ENCODE results near the gene CRB2. TPM values are rescaled to one million over a fixed set of nuclear protein-coding genes. Genes with fewer than 3 reads are reported as not detected.

CRB2 gene
- total and polyA plus RNA-seq, 2 donors (not counting 1 experiment from before 2014, with no cell fraction given) = 1.4 to 2.4 TPM

DNA sequence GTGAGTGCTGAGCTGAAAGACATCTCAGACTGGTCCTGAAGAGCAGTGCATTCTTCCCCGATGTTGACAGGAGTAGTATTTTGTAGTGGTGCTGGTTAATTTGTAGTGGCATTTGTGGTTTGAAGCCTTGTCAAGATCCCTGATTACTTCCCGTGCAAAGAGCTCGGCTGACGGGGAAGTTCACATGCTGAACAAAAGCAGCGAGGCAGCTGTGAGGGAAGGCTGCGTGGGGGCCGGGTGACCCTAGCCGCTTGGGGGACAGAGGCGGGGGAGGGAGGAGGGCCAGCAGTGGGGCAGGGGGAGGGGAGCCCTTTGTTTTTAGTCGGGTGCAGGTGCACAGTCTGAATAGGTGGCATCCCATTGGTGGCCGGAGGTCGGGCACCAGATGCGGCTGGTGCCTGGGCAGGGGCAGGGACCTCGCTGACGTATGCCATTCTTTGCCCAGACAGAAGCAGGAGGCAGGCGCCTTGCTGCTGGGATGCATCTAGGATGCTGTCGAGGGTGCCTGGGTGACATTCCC, 64.7 kb downstream of the CRB2 start:
- Histone ChIP-seq H2AFZ (ENCODE audit: insufficient read depth, low read depth, low read length, poor library complexity, severe bottlenecking) (no peak overlapping the region), H3K9ac (ENCODE audit: low read length) (no peak overlapping the region), H3K4me2 (replicated peaks; ENCODE audit: low read depth, low read length, poor library complexity, severe bottlenecking) (no peak overlapping the region), H3K9me3 (ENCODE audit: control extremely low read depth in 1 of 3, control insufficient read depth in 2 of 3, insufficient read depth in 1 of 3, low read length in 2 of 3) (no peaks in the 10 kb centered on the region), H3K4me1 (ENCODE audit: control insufficient read depth in 2 of 2, insufficient read depth in 2 of 2, low read length in 2 of 2) (no peaks in the 10 kb centered on the region), H4K20me1 (ENCODE audit: control insufficient read depth, insufficient read depth, low read length, poor library complexity, severe bottlenecking) (no peaks in the 10 kb centered on the region), H3K79me2 (ENCODE audit: control insufficient read depth, insufficient read depth, low read length) (no peaks in the 10 kb centered on the region), H3K36me3 (replicated peaks in 1 of 2; ENCODE audit: control extremely low read depth in 1 of 2, control insufficient read depth in 1 of 2, extremely low read depth in 1 of 2, insufficient read depth in 2 of 2, low read length in 1 of 2) (peaks cover 0 to 14% of the 10 kb centered on the region in 2 experiments), H3K27me3 (replicated peaks in 1 of 4; ENCODE audit: control extremely low read depth in 1 of 4, control insufficient read depth in 3 of 4, insufficient read depth in 4 of 4, low read length in 3 of 4) (no peaks in the 10 kb centered on the region), H3K27ac (ENCODE audit: low read length in 2 of 2) (no peak overlapping the region), H3K4me3 (ENCODE audit: control extremely low read depth in 1 of 5, extremely low read depth in 1 of 5, insufficient read depth in 1 of 5, low read depth in 2 of 5, low read length in 4 of 5) (no peak overlapping the region)
- H3K27ac Mint-ChIP-seq = no peak overlapping the region
- H3K4me3 Mint-ChIP-seq = no peak overlapping the region
- no peaks in the 10 kb centered on the region for H3K9me3 Mint-ChIP-seq (ENCODE audit: insufficient read depth)
- H3K27me3 Mint-ChIP-seq = no peaks in the 10 kb centered on the region
- ChIA-PET CTCF (no interaction called here), POLR2A (no interaction called here)
- H3K4me1 Mint-ChIP-seq = no peaks in the 10 kb centered on the region
- WGBS (ENCODE audit: insufficient coverage) = 46% methylated on average over 14 of the region's 17 CpGs
- TF ChIP-seq EZH2 (IDR thresholded peaks at IDR 0.05; ENCODE audit: borderline replicate concordance, insufficient read depth, low read depth, low read length, poor library complexity, severe bottlenecking) = no peak
- TF ChIP-seq, protein P1, sequence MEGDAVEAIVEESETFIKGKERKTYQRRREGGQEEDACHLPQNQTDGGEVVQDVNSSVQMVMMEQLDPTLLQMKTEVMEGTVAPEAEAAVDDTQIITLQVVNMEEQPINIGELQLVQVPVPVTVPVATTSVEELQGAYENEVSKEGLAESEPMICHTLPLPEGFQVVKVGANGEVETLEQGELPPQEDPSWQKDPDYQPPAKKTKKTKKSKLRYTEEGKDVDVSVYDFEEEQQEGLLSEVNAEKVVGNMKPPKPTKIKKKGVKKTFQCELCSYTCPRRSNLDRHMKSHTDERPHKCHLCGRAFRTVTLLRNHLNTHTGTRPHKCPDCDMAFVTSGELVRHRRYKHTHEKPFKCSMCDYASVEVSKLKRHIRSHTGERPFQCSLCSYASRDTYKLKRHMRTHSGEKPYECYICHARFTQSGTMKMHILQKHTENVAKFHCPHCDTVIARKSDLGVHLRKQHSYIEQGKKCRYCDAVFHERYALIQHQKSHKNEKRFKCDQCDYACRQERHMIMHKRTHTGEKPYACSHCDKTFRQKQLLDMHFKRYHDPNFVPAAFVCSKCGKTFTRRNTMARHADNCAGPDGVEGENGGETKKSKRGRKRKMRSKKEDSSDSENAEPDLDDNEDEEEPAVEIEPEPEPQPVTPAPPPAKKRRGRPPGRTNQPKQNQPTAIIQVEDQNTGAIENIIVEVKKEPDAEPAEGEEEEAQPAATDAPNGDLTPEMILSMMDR (IDR thresholded peaks at IDR 0.05) = no peak
- no peak for ATAC-seq (ENCODE audit: low read depth)
- no peak for DNase-seq
- intact Hi-C loops (cut with micrococcal nuclease) = no loop called here

DNA sequence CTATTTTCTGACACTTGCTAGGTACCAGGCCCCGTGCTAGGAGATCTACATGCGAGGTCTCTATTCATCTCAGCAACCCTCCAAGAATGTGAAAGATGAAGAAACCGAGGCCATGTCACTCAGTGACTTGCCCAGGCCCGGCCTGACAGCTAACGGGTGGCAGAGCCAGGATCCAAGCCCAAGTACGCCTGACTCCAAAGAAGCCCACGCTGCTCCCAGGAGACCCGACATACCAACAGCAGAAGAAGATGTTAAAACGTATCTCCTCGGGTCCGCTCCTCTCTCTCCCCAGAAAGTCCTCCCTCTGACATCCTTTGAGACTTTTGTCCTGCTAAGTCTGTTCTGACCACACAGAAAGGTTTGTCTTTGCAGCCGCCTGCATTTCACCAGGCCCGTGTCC, 65.2 kb downstream of the CRB2 start:
- ChIA-PET POLR2A (no interaction called here), CTCF (no interaction called here)
- Mint-ChIP-seq H3K9me3 (ENCODE audit: insufficient read depth) (no peaks in the 10 kb centered on the region), H3K4me1 (peaks cover 3% of the 10 kb centered on the region), H3K27me3 (no peaks in the 10 kb centered on the region), H3K4me3 (no peak overlapping the region), H3K27ac (no peak overlapping the region)
- intact Hi-C loops (cut with micrococcal nuclease) = no loop called here
- TF ChIP-seq, protein P1 (IDR thresholded peaks at IDR 0.05) = no peak
- no peak for TF ChIP-seq EZH2 (IDR thresholded peaks at IDR 0.05; ENCODE audit: borderline replicate concordance, insufficient read depth, low read depth, low read length, poor library complexity, severe bottlenecking)
- Histone ChIP-seq H3K9ac (ENCODE audit: low read length) (no peak overlapping the region), H3K27me3 (replicated peaks in 1 of 4; ENCODE audit: control extremely low read depth in 1 of 4, control insufficient read depth in 3 of 4, insufficient read depth in 4 of 4, low read length in 3 of 4) (no peaks in the 10 kb centered on the region), H3K36me3 (replicated peaks in 1 of 2; ENCODE audit: control extremely low read depth in 1 of 2, control insufficient read depth in 1 of 2, extremely low read depth in 1 of 2, insufficient read depth in 2 of 2, low read length in 1 of 2) (peaks cover 0 to 10% of the 10 kb centered on the region in 2 experiments), H3K4me1 (ENCODE audit: control insufficient read depth in 2 of 2, insufficient read depth in 2 of 2, low read length in 2 of 2) (peaks cover 0 to 1% of the 10 kb centered on the region in 2 donors), H3K4me3 (ENCODE audit: control extremely low read depth in 1 of 5, extremely low read depth in 1 of 5, insufficient read depth in 1 of 5, low read depth in 2 of 5, low read length in 4 of 5) (no peak overlapping the region), H4K20me1 (ENCODE audit: control insufficient read depth, insufficient read depth, low read length, poor library complexity, severe bottlenecking) (no peaks in the 10 kb centered on the region), H3K27ac (ENCODE audit: low read length in 2 of 2) (no peak overlapping the region), H3K4me2 (replicated peaks; ENCODE audit: low read depth, low read length, poor library complexity, severe bottlenecking) (no peak overlapping the region), H2AFZ (ENCODE audit: insufficient read depth, low read depth, low read length, poor library complexity, severe bottlenecking) (no peak overlapping the region), H3K79me2 (ENCODE audit: control insufficient read depth, insufficient read depth, low read length) (no peaks in the 10 kb centered on the region), H3K9me3 (ENCODE audit: control extremely low read depth in 1 of 3, control insufficient read depth in 2 of 3, insufficient read depth in 1 of 3, low read length in 2 of 3) (no peaks in the 10 kb centered on the region)
- 98% methylated on average over 13 of the region's 13 CpGs for WGBS (ENCODE audit: insufficient coverage)
- no peak for ATAC-seq (ENCODE audit: low read depth)
- DNase-seq = no peak
